ENCODE results near the gene EXOC7. TPM values are rescaled to one million over a fixed set of nuclear protein-coding genes. Genes with fewer than 3 reads are reported as not detected.

EXOC7 gene
- total and polyA plus RNA-seq, 2 of the 8 experiments (the other 6 are each of a cell fraction or from before 2014, with no cell fraction given) = 77.1 to 92.6 TPM

DNA sequence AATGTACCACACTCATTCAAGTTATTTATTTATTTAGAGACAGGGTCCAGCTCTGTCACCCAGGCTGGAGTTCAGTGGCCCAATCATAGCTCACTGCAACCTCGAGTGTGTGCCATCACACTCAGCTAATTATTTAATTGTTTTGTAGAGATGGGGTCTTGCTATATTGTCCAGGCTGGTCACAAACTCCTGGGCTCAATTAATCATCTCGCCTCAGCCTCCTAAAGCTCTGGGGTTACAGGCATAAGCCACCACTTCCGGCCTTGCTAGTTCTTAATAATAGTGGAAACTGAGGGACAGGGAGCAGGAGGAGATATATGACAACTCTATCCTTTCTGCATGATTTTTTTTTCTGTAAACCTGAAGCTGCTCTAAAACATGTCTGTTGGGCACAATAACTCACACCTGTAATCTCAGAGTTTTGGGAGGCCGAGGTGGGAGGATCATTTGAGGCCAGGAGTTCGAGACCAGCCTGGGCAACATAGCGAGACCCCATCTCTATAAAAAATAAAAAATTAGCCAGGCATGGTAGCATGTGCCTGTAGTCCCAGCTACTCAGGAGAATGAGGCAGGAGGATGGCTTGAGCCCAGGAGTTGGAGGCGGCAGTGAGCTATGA lies 11.7 kb upstream of the EXOC7 start:
- Histone ChIP-seq H2BK12ac (ENCODE audit: low read depth, low read length) (no peak overlapping the region), H3K56ac (replicated peaks; ENCODE audit: insufficient read length, low read depth, low read length) (no peak overlapping the region), H2AFZ (ENCODE audit: low read length) (no peak overlapping the region), H2AK5ac (ENCODE audit: low read depth, low read length) (no peak overlapping the region), H3K4me2 (ENCODE audit: insufficient read depth in 1 of 2, low read depth in 2 of 2, low read length in 2 of 2) (no peak overlapping the region), H4K20me1 (replicated peaks in 1 of 2; ENCODE audit: control insufficient read depth in 1 of 2, insufficient read depth in 2 of 2, low read length in 2 of 2) (no peaks in the 10 kb centered on the region), H2BK120ac (replicated peaks; ENCODE audit: low read depth, low read length) (no peak overlapping the region), H3K79me2 (ENCODE audit: control insufficient read depth in 1 of 2, insufficient read depth in 2 of 2, low read length in 2 of 2) (no peaks in the 10 kb centered on the region), H3K36me3 (ENCODE audit: control insufficient read depth in 2 of 4, insufficient read depth in 4 of 4, low read length in 3 of 4) (no peaks in the 10 kb centered on the region), H3K23me2 (ENCODE audit: low read depth, low read length) (peaks cover 2% of the 10 kb centered on the region; the same call in 1 of the 2 replicates), H3K14ac (ENCODE audit: insufficient read length) (no peak overlapping the region), H2BK5ac (ENCODE audit: low read depth, low read length) (no peak overlapping the region), H3K9ac (replicated peaks in 1 of 4; ENCODE audit: extremely low read depth in 1 of 4, low read depth in 3 of 4, low read length in 3 of 4) (no peak overlapping the region), H4K91ac (replicated peaks; ENCODE audit: insufficient read length, low read length) (no peak overlapping the region), H3K4ac (replicated peaks; ENCODE audit: insufficient read length, low read depth, low read length) (no peak overlapping the region), H3K23ac (ENCODE audit: insufficient read length) (no peak overlapping the region), H3K18ac (ENCODE audit: extremely low read depth, low read length) (no peak overlapping the region), H3K4me3 (ENCODE audit: extremely low read depth in 1 of 4, insufficient read depth in 2 of 4, low read depth in 3 of 4, low read length in 4 of 4) (no peak overlapping the region), H3K79me1 (ENCODE audit: low read depth, low read length) (no peaks in the 10 kb centered on the region), H4K5ac (ENCODE audit: insufficient read length, low read depth, low read length) (no peak overlapping the region), H3K9me3 (ENCODE audit: insufficient read depth in 2 of 2, low read depth in 1 of 2, low read length in 1 of 2) (no peaks in the 10 kb centered on the region), H3K27me3 (replicated peaks in 1 of 4; ENCODE audit: control insufficient read depth in 3 of 4, extremely low read depth in 1 of 4, insufficient read depth in 3 of 4, low read length in 3 of 4) (no peaks in the 10 kb centered on the region; a peak in 1 of 7 replicates), H2BK20ac (ENCODE audit: low read length) (no peak overlapping the region), H4K8ac (ENCODE audit: extremely low read depth, insufficient read depth, low read length) (no peak overlapping the region), H2BK15ac (ENCODE audit: low read length) (no peak overlapping the region), H3K4me1 (replicated peaks in 1 of 4; ENCODE audit: control insufficient read depth in 3 of 4, insufficient read depth in 4 of 4, low read length in 3 of 4) (peaks cover 1 to 8% (median 5%) of the 10 kb centered on the region in 4 experiments; a peak in 5 of 7 replicates), H3K27ac (ENCODE audit: low read depth, low read length) (no peak overlapping the region)
- FAIRE-seq (no peak), DNase-seq (ENCODE audit: low read depth in 1 of 2, low spot score in 2 of 2) (no peak)
- WGBS, 2 experiments (ENCODE audit: extremely low coverage in 1 of 2, insufficient coverage in 1 of 2, insufficient read length in 1 of 2, insufficient replicate concordance in 2 of 2, low coverage in 1 of 2, low lambda C conversion rate in 2 of 2, missing lambda C conversion rate in 1 of 2) = 92% methylated on average over 7 of the region's 7 CpGs; no CpG with 5 or more reads in 1 of the 2 experiments
- no peak for TF ChIP-seq HDAC2 (IDR thresholded peaks at IDR 0.05; ENCODE audit: borderline replicate concordance in 1 of 2, low read depth in 2 of 2, low read length in 2 of 2)
- ChIA-PET POLR2A (ENCODE audit: partially characterized antibody) (interaction anchor here (1.2 kb wide), 1 partner anchor 36 kb away, joined by 3 read pairs; the partner anchor contains the start of gene ZACN), CTCF (ENCODE audit: partially characterized antibody) (interaction anchor here (0.7 to 41.5 kb wide), 12 partner anchors 9 to 164 kb away, joined by 3 to 778 read pairs (median 4); partner anchors contain the start of genes EXOC7 and FOXJ1)

All from H1 (cell line).